GM12878 (cell line): Measurements from ENCODE around the gene GPATCH11. TPM values are rescaled to one million over a fixed set of nuclear protein-coding genes. Genes with fewer than 3 reads are reported as not detected.

Experiments
- ATAC-seq: fragments of 200-7000 bp; cut with Tn5 transposase; 3 replicates; pipeline ENCODE4 v1.9.1; 2020; ENCODE audit warnings: mild to moderate bottlenecking, moderate library complexity
- BruUV-seq: library from RNA; stranded (reverse); fragments of 400-500 nt; replicated peaks from 2 replicates; lab custom pipeline; 2021; lab: Mats Ljungman, UMichigan
- CTCF ChIA-PET: fragments of 300-600 bp; sonication (Branson Sonifier 250); formaldehyde crosslinking; extraction: SDS; loops from one replicate; lab custom pipeline; 2021; ENCODE audit warnings: inconsistent platforms; lab: Yijun Ruan, JAX
- POLR2A ChIA-PET: fragments of 350-600 bp; formaldehyde crosslinking; extraction: SDS; loops from one replicate; lab custom pipeline; 2021; ENCODE audit warnings: inconsistent platforms; lab: Charles Lee
- RAD21 ChIA-PET: fragments of 300-600 bp; sonication (Branson Sonifier 250); formaldehyde crosslinking; loops from one replicate; lab custom pipeline; 2023; ENCODE audit warnings: antibody characterized with exemption; ENCODE audit not compliant: unreplicated experiment; lab: Charles Lee
- SMC1A ChIA-PET: fragments of 300-600 bp; sonication (Branson Sonifier 250); formaldehyde crosslinking; loops from one replicate; lab custom pipeline; 2023; ENCODE audit not compliant: unreplicated experiment, uncharacterized antibody; lab: Charles Lee
- DNase-seq: peaks from one replicate; pipeline ENCODE4 v3.0.0-alpha.2; 2011; ENCODE audit warnings: low read depth, low spot score
- FAIRE-seq: peaks from 3 replicates; lab custom pipeline; 2011; peaks lifted over from hg19 to GRCh38; lab: Jason Lieb, UNC
- H2AFZ ChIP-seq: 2 replicates; pipeline ENCODE4 v1.6.0; 2011; ENCODE audit warnings: low read depth, low read length, control low read depth; ENCODE audit not compliant: control insufficient read depth
- H3K27ac ChIP-seq: 2 replicates; pipeline ENCODE4 v1.5.1; 2011; ENCODE audit warnings: control low read depth; ENCODE audit not compliant: control insufficient read depth, insufficient read depth
- H3K27me3 ChIP-seq, 2 experiments: replicated peaks in 1 of 2; 2 replicates each; pipeline versions ENCODE4 v1.6.0 to v1.6.1; 2011; ENCODE audit warnings: low read length in 1 of 2; ENCODE audit not compliant: control insufficient read depth in 2 of 2, insufficient read depth in 2 of 2
- H3K36me3 ChIP-seq, 2 experiments: 2 replicates each; pipeline ENCODE4 v1.5.1; 2011; ENCODE audit warnings: low read length in 1 of 2; ENCODE audit not compliant: control insufficient read depth in 2 of 2, insufficient read depth in 2 of 2
- H3K4me1 ChIP-seq: 2 replicates; pipeline ENCODE4 v1.6.1; 2011; ENCODE audit warnings: mild to moderate bottlenecking, low read length, moderate library complexity, mixed read lengths; ENCODE audit not compliant: control insufficient read depth, insufficient read depth
- H3K4me2 ChIP-seq: 2 replicates; pipeline ENCODE4 v1.6.0; 2011; ENCODE audit warnings: control low read depth; ENCODE audit not compliant: control insufficient read depth, insufficient read depth
- H3K4me3 ChIP-seq: fragments of 200-600 bp; sonication (generic); 2 replicates; pipeline ENCODE4 v1.5.1; 2016
- H3K79me2 ChIP-seq: 2 replicates; pipeline ENCODE4 v1.6.0; 2011; ENCODE audit warnings: low read length; ENCODE audit not compliant: control insufficient read depth, insufficient read depth
- H3K9ac ChIP-seq: 2 replicates; pipeline ENCODE4 v1.8.0; 2011; ENCODE audit warnings: low read length, control low read depth, mixed read lengths; ENCODE audit not compliant: control insufficient read depth, insufficient read depth
- H3K9me3 ChIP-seq: replicated peaks from 3 replicates; pipeline ENCODE4 v1.5.1; 2011; ENCODE audit warnings: mild to moderate bottlenecking, low read length; ENCODE audit not compliant: control insufficient read depth, insufficient read depth
- H4K20me1 ChIP-seq: 2 replicates; pipeline ENCODE4 v1.6.0; 2011; ENCODE audit not compliant: control insufficient read depth, insufficient read depth
- BCL3 ChIP-seq: IDR thresholded peaks from 2 replicates; pipeline ENCODE4 v1.6.1; 2011; ENCODE audit warnings: borderline replicate concordance, low read depth, mild to moderate bottlenecking, moderate library complexity, low read length; ENCODE audit not compliant: insufficient read depth, poor library complexity, severe bottlenecking
- PML ChIP-seq: IDR thresholded peaks from 2 replicates; pipeline ENCODE4 v1.6.1; 2012; ENCODE audit warnings: low read length, inconsistent platforms
- RAD21 ChIP-seq: IDR thresholded peaks from 2 replicates; pipeline ENCODE4 v1.6.1; 2011; ENCODE audit warnings: mild to moderate bottlenecking, low read depth, low read length, moderate library complexity; ENCODE audit not compliant: insufficient read depth
- SMAD1 ChIP-seq: fragments of 450-650 bp; IDR thresholded peaks from 2 replicates; pipeline ENCODE4 v1.6.1; 2018; ENCODE audit warnings: mild to moderate bottlenecking, low read depth; ENCODE audit not compliant: partially characterized antibody
- WRNIP1 ChIP-seq: IDR thresholded peaks from 2 replicates; pipeline ENCODE4 v1.6.1; 2011; ENCODE audit warnings: low read depth, low read length, improper control_type of control experiment, borderline replicate concordance
- ZNF207 ChIP-seq: fragments of 450-650 bp; IDR thresholded peaks from 2 replicates; pipeline ENCODE4 v1.6.1; 2014; ENCODE audit warnings: antibody characterized with exemption, mild to moderate bottlenecking, borderline replicate concordance
- ZNF217 ChIP-seq: fragments of 450-650 bp; IDR thresholded peaks from 2 replicates; pipeline ENCODE4 v1.6.1; 2017; ENCODE audit warnings: antibody characterized with exemption, mild to moderate bottlenecking
- ZSCAN29 ChIP-seq: fragments of 450-650 bp; IDR thresholded peaks from 2 replicates; pipeline ENCODE4 v1.6.1; 2017; ENCODE audit warnings: mild to moderate bottlenecking, moderate library complexity
- WGBS: methylation state at CpG from one replicate; pipeline ENCODE4 v1.1.6; 2016; ENCODE audit warnings: low lambda C conversion rate; ENCODE audit not compliant: insufficient replicate concordance, insufficient coverage; ENCODE audit errors: missing lambda C conversion rate; 5-methylcytosine and 5-hydroxymethylcytosine counted together
- in situ Hi-C: fragments of 300-500 bp; cut with MboI; formaldehyde crosslinking; loops from 9 replicates; pipeline ENCODE4 v1.14.3; 2018; ENCODE audit warnings: mixed read lengths
- intact Hi-C: fragments of 100-400 bp; cut with micrococcal nuclease; formaldehyde crosslinking; loops from one replicate; pipeline ENCODE4 v1.14.2; 2022; ENCODE audit not compliant: unreplicated experiment
- polyA plus RNA-seq, 11 experiments: library from polyadenylated mRNA; depleted of rRNA in 4 of 11; unstranded in 6 of 11; stranded (reverse) in 5 of 11; fragments of >200 nt; fragmentation: Nextera tagmentation in 4 of 11; fragmentation: Illumina TruSeq in 1 of 11; extraction: Ambion mirVana in 4 of 11; extraction: Trizol in 1 of 11; gene quantifications; 1 replicate in 1 of 11; 2 replicates in 10 of 11; pipeline versions ENCODE4 v1.2.1 to v1.2.3, GENCODE V29; 2011 to 2016; ENCODE audit warnings: inconsistent platforms in 2 of 11, missing spikeins in 2 of 11, low read depth in 1 of 11
- total RNA-seq, 4 experiments: library from RNA; depleted of rRNA in 3 of 4; stranded (reverse); fragments of >200 nt in 3 of 4; fragmentation: Illumina TruSeq in 1 of 4; extraction: Trizol in 1 of 4; gene quantifications; 2 replicates each; pipeline versions ENCODE4 v1.2.1 to v1.2.3, GENCODE V29; 2013 to 2021
- TF ChIP-seq, protein P1 (sequence below): fragments of 450-650 bp; formaldehyde crosslinking; IDR thresholded peaks from 2 replicates; pipeline ENCODE4 v1.5.0; 2022; ENCODE audit warnings: mild to moderate bottlenecking, missing genetic modification characterization
- TF ChIP-seq, protein P2 (sequence below): fragments of 450-650 bp; formaldehyde crosslinking; IDR thresholded peaks from 2 replicates; pipeline ENCODE4 v1.4.0; 2022; ENCODE audit warnings: mild to moderate bottlenecking, moderate library complexity
- TF ChIP-seq, protein P3 (sequence below): IDR thresholded peaks from 2 replicates; pipeline ENCODE4 v1.6.1; 2011; ENCODE audit warnings: mild to moderate bottlenecking, low read depth, low read length, moderate library complexity; ENCODE audit not compliant: insufficient replicate concordance

GPATCH11 gene
- total and polyA plus RNA-seq, 10 of the 15 experiments (the other 5 are each of a cell fraction or from before 2014, with no cell fraction given) = 11.5 to 31.8 (median 16.5) TPM

DNA sequence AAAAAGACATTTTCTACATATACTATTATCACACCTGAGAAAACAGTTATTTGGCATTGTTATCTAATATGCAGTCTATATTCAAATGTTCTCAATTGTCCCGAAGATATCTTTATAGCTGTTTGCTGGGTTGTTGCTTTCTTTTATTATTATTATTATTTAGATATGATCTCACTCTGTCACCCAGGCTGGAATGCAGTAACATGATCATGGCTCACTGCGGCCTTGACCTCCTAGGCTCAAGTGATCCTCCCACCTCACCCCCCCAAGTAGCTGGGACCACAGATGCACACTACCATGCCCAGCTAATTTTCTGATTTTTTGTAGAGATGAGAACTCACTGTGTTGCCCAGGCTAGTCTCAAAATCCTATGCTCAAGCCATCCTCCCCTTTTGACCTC lies 19.9 kb downstream of the GPATCH11 start:
- Histone ChIP-seq H3K27me3 (no peaks in the 10 kb centered on the region), H3K27ac (no peak overlapping the region), H3K4me3 (no peak overlapping the region), H3K4me2 (no peak overlapping the region), H3K9me3 (no peaks in the 10 kb centered on the region), H3K36me3 (peaks cover 4 to 34% of the 10 kb centered on the region in 2 experiments), H2AFZ (no peak overlapping the region), H3K79me2 (no peaks in the 10 kb centered on the region), H3K9ac (no peak overlapping the region), H3K4me1 (no peaks in the 10 kb centered on the region), H4K20me1 (no peaks in the 10 kb centered on the region)
- DNase-seq = no peak
- CTCF ChIA-PET = no interaction called here
- no peak for ATAC-seq
- no TSS peak for BruUV-seq
- intact Hi-C loops = no loop called here
- POLR2A ChIA-PET = interaction anchor here (1.0 kb wide), 1 partner anchor 137 kb away, joined by 4 read pairs; no protein-coding TSS in a partner anchor
- RAD21 ChIA-PET = no interaction called here
- SMC1A ChIA-PET = no interaction called here
- FAIRE-seq = no peak
- in situ Hi-C loops = no loop called here
- WGBS = 80% methylated on average over 2 of the region's 2 CpGs
- no peak for TF ChIP-seq ZSCAN29
- TF ChIP-seq RAD21 = no peak
- TF ChIP-seq, protein P1, sequence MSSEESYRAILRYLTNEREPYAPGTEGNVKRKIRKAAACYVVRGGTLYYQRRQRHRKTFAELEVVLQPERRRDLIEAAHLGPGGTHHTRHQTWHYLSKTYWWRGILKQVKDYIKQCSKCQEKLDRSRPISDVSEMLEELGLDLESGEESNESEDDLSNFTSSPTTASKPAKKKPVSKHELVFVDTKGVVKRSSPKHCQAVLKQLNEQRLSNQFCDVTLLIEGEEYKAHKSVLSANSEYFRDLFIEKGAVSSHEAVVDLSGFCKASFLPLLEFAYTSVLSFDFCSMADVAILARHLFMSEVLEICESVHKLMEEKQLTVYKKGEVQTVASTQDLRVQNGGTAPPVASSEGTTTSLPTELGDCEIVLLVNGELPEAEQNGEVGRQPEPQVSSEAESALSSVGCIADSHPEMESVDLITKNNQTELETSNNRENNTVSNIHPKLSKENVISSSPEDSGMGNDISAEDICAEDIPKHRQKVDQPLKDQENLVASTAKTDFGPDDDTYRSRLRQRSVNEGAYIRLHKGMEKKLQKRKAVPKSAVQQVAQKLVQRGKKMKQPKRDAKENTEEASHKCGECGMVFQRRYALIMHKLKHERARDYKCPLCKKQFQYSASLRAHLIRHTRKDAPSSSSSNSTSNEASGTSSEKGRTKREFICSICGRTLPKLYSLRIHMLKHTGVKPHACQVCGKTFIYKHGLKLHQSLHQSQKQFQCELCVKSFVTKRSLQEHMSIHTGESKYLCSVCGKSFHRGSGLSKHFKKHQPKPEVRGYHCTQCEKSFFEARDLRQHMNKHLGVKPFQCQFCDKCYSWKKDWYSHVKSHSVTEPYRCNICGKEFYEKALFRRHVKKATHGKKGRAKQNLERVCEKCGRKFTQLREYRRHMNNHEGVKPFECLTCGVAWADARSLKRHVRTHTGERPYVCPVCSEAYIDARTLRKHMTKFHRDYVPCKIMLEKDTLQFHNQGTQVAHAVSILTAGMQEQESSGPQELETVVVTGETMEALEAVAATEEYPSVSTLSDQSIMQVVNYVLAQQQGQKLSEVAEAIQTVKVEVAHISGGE (CRISPR knock-in tag) = no peak
- TF ChIP-seq, protein P2, sequence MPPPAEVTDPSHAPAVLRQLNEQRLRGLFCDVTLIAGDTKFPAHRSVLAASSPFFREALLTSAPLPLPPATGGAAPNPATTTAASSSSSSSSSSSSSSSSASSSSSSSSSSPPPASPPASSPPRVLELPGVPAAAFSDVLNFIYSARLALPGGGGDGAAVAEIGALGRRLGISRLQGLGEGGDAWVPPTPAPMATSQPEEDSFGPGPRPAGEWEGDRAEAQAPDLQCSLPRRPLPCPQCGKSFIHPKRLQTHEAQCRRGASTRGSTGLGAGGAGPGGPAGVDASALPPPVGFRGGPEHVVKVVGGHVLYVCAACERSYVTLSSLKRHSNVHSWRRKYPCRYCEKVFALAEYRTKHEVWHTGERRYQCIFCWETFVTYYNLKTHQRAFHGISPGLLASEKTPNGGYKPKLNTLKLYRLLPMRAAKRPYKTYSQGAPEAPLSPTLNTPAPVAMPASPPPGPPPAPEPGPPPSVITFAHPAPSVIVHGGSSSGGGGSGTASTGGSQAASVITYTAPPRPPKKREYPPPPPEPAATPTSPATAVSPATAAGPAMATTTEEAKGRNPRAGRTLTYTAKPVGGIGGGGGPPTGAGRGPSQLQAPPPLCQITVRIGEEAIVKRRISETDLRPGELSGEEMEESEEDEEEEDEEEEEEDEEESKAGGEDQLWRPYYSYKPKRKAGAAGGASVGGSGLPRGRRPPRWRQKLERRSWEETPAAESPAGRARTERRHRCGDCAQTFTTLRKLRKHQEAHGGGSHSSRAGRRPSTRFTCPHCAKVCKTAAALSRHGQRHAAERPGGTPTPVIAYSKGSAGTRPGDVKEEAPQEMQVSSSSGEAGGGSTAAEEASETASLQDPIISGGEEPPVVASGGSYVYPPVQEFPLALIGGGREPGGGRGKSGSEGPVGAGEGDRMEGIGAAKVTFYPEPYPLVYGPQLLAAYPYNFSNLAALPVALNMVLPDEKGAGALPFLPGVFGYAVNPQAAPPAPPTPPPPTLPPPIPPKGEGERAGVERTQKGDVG = no peak
- TF ChIP-seq, protein P3, sequence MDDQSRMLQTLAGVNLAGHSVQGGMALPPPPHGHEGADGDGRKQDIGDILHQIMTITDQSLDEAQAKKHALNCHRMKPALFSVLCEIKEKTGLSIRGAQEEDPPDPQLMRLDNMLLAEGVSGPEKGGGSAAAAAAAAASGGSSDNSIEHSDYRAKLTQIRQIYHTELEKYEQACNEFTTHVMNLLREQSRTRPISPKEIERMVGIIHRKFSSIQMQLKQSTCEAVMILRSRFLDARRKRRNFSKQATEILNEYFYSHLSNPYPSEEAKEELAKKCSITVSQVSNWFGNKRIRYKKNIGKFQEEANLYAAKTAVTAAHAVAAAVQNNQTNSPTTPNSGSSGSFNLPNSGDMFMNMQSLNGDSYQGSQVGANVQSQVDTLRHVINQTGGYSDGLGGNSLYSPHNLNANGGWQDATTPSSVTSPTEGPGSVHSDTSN = no peak
- no peak for TF ChIP-seq SMAD1
- no peak for TF ChIP-seq WRNIP1
- TF ChIP-seq PML = no peak
- no peak for TF ChIP-seq ZNF207
- no peak for TF ChIP-seq ZNF217
- no peak for TF ChIP-seq BCL3
